Osteoblast (primary cell): ENCODE results near the gene CYRIA. TPM values are rescaled to one million over a fixed set of nuclear protein-coding genes. Genes with fewer than 3 reads are reported as not detected.

Source experiments
- DNase-seq: peaks from one replicate; pipeline ENCODE4 v3.0.0; 2011; ENCODE audit warnings: low spot score, mixed read lengths; ENCODE audit not compliant: insufficient read length; ENCODE audit errors: missing footprints
- H2AFZ ChIP-seq: 2 replicates; pipeline ENCODE4 v1.6.0; 2011; ENCODE audit warnings: mild to moderate bottlenecking, low read length
- H3K27ac ChIP-seq: 2 replicates; pipeline ENCODE4 v1.5.1; 2011; ENCODE audit warnings: mild to moderate bottlenecking, low read depth, low read length, moderate library complexity
- H3K27me3 ChIP-seq: 2 replicates; pipeline ENCODE4 v1.6.0; 2012; ENCODE audit warnings: mild to moderate bottlenecking, control low read depth, inconsistent platforms, low read length, moderate library complexity; ENCODE audit not compliant: insufficient read depth
- H3K36me3 ChIP-seq: 2 replicates; pipeline ENCODE4 v1.5.1; 2011; ENCODE audit warnings: mild to moderate bottlenecking, low read length, control low read depth, moderate library complexity; ENCODE audit not compliant: insufficient read depth
- H3K4me1 ChIP-seq: 2 replicates; pipeline ENCODE4 v1.5.1; 2011; ENCODE audit warnings: mild to moderate bottlenecking, low read length, control low read depth, moderate library complexity; ENCODE audit not compliant: insufficient read depth
- H3K4me2 ChIP-seq: 2 replicates; pipeline ENCODE4 v1.6.0; 2011; ENCODE audit warnings: mild to moderate bottlenecking, low read length; ENCODE audit not compliant: insufficient read depth
- H3K4me3 ChIP-seq: fragments of 200-600 bp; sonication (generic); 3 replicates; pipeline ENCODE4 v1.5.1; 2012; ENCODE audit warnings: mild to moderate bottlenecking, low read length, inconsistent platforms; ENCODE audit not compliant: insufficient read depth
- H3K79me2 ChIP-seq: 2 replicates; pipeline ENCODE4 v1.6.0; 2012; ENCODE audit warnings: mild to moderate bottlenecking, low read length, control low read depth, inconsistent platforms; ENCODE audit not compliant: insufficient read depth
- H3K9me3 ChIP-seq: 2 replicates; pipeline ENCODE4 v1.5.1; 2011; ENCODE audit warnings: low read depth, low read length, control low read depth
- H4K20me1 ChIP-seq: 2 replicates; pipeline ENCODE4 v1.6.0; 2012; ENCODE audit warnings: mild to moderate bottlenecking, low read length, control low read depth; ENCODE audit not compliant: insufficient read depth
- total RNA-seq: library from RNA; depleted of rRNA; stranded (reverse); fragments of >200 nt; gene quantifications from 2 replicates; pipeline ENCODE4 v1.2.3, GENCODE V29; 2012
- TF ChIP-seq, protein P1 (sequence below): IDR thresholded peaks from 2 replicates; pipeline ENCODE4 v1.5.1; 2011; ENCODE audit warnings: mild to moderate bottlenecking, low read depth, low read length, moderate library complexity; ENCODE audit errors: extremely low read depth

CYRIA gene
- total RNA-seq, 1 donor, result 2.2 TPM

DNA sequence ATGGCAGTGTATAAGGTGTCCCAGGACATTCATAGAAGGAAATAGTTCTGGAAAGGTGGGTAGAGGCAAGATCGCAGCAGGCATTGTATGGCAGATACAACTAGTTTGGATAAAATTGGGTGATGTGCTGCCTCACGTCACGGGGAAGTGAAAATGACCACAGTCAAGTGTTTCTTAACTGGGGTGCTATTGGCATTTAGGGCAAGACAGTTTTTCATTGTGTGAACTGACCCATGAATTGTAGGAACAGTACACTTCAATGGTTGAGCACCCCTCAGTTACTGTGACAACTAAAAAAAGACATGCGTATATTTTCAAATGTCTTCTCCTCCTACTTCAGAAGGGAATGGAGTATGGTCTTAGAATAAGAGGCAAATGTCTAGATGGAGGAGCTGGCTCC, 22.3 kb upstream of the CYRIA start:
- no peak overlapping the region for H3K4me3 ChIP-seq
- no peak overlapping the region for H3K4me2 ChIP-seq
- TF ChIP-seq, protein P1, sequence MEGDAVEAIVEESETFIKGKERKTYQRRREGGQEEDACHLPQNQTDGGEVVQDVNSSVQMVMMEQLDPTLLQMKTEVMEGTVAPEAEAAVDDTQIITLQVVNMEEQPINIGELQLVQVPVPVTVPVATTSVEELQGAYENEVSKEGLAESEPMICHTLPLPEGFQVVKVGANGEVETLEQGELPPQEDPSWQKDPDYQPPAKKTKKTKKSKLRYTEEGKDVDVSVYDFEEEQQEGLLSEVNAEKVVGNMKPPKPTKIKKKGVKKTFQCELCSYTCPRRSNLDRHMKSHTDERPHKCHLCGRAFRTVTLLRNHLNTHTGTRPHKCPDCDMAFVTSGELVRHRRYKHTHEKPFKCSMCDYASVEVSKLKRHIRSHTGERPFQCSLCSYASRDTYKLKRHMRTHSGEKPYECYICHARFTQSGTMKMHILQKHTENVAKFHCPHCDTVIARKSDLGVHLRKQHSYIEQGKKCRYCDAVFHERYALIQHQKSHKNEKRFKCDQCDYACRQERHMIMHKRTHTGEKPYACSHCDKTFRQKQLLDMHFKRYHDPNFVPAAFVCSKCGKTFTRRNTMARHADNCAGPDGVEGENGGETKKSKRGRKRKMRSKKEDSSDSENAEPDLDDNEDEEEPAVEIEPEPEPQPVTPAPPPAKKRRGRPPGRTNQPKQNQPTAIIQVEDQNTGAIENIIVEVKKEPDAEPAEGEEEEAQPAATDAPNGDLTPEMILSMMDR, result no peak
- no peak overlapping the region for H2AFZ ChIP-seq
- no peak for DNase-seq
- no peaks in the 10 kb centered on the region for H3K4me1 ChIP-seq
- H3K36me3 ChIP-seq, result no peaks in the 10 kb centered on the region
- H3K27ac ChIP-seq, result no peak overlapping the region
- H3K9me3 ChIP-seq, result no peaks in the 10 kb centered on the region
- H3K27me3 ChIP-seq, result no peaks in the 10 kb centered on the region
- no peaks in the 10 kb centered on the region for H4K20me1 ChIP-seq
- H3K79me2 ChIP-seq, result no peaks in the 10 kb centered on the region

DNA sequence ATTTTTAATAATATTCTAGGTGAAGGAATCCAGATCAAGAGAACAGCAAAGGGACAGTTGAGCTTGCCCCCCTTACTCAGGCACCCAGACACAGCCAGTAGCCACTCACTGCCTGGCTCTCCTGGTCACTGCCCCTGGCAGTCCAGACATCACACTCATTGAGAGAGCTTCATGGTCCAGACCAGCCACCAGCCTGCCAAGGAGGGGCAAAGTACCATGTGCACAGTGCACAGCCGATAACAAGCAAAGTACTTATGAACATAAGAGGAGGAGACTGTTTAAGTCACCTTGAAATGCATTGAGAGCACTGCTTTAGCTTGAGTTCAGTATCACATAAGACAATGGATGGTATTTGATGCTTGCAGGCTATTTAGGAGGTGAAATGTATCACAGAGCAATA, 21.6 kb upstream of the CYRIA start:
- Histone ChIP-seq H2AFZ (no peak overlapping the region), H3K9me3 (no peaks in the 10 kb centered on the region), H3K27me3 (no peaks in the 10 kb centered on the region), H3K79me2 (no peaks in the 10 kb centered on the region), H3K4me3 (no peak overlapping the region), H3K4me1 (no peaks in the 10 kb centered on the region), H3K4me2 (no peak overlapping the region), H3K27ac (no peak overlapping the region), H4K20me1 (no peaks in the 10 kb centered on the region), H3K36me3 (no peaks in the 10 kb centered on the region)
- no peak for DNase-seq
- TF ChIP-seq, protein P1, result no peak

DNA sequence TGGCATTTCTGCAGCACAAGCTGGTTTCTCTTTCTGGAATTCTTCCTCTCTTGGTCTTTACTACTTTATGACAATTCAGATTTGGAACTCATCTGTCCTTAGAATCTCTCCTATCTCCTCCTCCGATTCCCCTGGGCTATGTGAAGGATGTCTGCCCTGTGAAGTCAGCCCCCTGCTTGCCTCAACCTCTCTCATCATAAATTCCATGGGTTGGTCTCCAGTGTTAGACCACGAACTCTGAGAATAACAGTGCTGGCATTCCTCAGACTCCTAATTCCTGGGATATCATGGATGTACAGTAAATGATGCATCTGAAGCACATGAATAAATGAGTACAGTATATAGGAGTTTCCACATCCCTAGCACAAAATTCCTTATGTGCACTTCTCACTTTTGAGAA, 21.0 kb upstream of the CYRIA start:
- Histone ChIP-seq H3K4me2 (no peak overlapping the region), H3K27me3 (no peaks in the 10 kb centered on the region), H3K9me3 (no peaks in the 10 kb centered on the region), H4K20me1 (no peaks in the 10 kb centered on the region), H2AFZ (no peak overlapping the region), H3K79me2 (no peaks in the 10 kb centered on the region), H3K27ac (no peak overlapping the region), H3K36me3 (no peaks in the 10 kb centered on the region), H3K4me1 (no peaks in the 10 kb centered on the region), H3K4me3 (no peak overlapping the region)
- TF ChIP-seq, protein P1, result no peak
- DNase-seq, result no peak

DNA sequence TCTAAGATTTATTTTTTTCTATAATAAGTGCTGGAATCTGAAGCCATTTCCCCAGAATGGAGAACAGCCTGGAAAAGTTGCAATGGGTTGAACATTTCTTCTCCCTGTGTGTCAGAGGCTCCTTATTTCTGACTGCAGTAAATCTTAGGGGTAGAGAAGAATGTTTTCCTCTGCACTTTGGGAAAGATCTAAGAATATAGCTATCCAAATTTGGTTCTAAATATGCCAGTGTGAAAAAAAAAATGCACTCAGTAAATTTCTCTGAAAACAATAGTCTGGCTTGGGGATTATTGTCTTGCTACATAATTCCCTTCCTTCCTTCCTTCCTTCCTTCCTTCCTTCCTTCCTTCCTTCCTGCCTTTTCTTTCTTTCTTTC, 19.7 kb upstream of the CYRIA start:
- TF ChIP-seq, protein P1, result no peak
- no peak overlapping the region for H3K4me3 ChIP-seq
- no peaks in the 10 kb centered on the region for H3K9me3 ChIP-seq
- H3K79me2 ChIP-seq, result no peaks in the 10 kb centered on the region
- no peak overlapping the region for H2AFZ ChIP-seq
- H4K20me1 ChIP-seq, result no peaks in the 10 kb centered on the region
- no peak overlapping the region for H3K4me2 ChIP-seq
- no peaks in the 10 kb centered on the region for H3K27me3 ChIP-seq
- no peak for DNase-seq
- H3K27ac ChIP-seq, result no peak overlapping the region
- H3K4me1 ChIP-seq, result no peaks in the 10 kb centered on the region
- no peaks in the 10 kb centered on the region for H3K36me3 ChIP-seq
